Kidney (tissue), 14 donors: ENCODE measurements around the gene RBMS1. TPM values are rescaled to one million over a fixed set of nuclear protein-coding genes. Genes with fewer than 3 reads are reported as not detected.

Source experiments
- DNase-seq, 5 donors: peaks; one replicate each; pipeline ENCODE4 v3.0.0-alpha.2; 2013 to 2020
- FAIRE-seq: peaks from 2 replicates; lab custom pipeline; 2012; peaks lifted over from hg19 to GRCh38; lab: Jason Lieb, UNC
- H3K27ac ChIP-seq, 2 donors: one replicate each; pipeline ENCODE4 v1.7.0; 2013; ENCODE audit warnings: low read depth in 2 of 2, low read length in 2 of 2, inconsistent platforms in 1 of 2
- H3K27me3 ChIP-seq: one replicate; pipeline ENCODE4 v1.7.1; 2013; ENCODE audit warnings: low read length, inconsistent platforms; ENCODE audit not compliant: control insufficient read depth, insufficient read depth
- H3K36me3 ChIP-seq, 3 donors: one replicate each; pipeline versions ENCODE4 v1.7.0 to v1.7.1; 2013; ENCODE audit warnings: low read length in 3 of 3, control low read depth in 1 of 3, inconsistent platforms in 1 of 3; ENCODE audit not compliant: insufficient read depth in 3 of 3, control insufficient read depth in 2 of 3
- H3K4me1 ChIP-seq, 3 donors: one replicate each; pipeline versions ENCODE4 v1.7.0 to v1.7.1; 2013; ENCODE audit warnings: low read length in 3 of 3, inconsistent platforms in 1 of 3, low read depth in 1 of 3; ENCODE audit not compliant: control insufficient read depth in 2 of 3, insufficient read depth in 2 of 3
- H3K4me3 ChIP-seq, 3 donors: one replicate each; pipeline versions ENCODE4 v1.7.0 to v1.8.1; 2013; ENCODE audit warnings: low read length in 3 of 3, control low read depth in 1 of 3, inconsistent platforms in 1 of 3
- H3K9ac ChIP-seq, 3 donors: one replicate each; pipeline versions ENCODE4 v1.7.0 to v1.7.1; 2013; ENCODE audit warnings: low read length in 3 of 3, control low read depth in 1 of 3, inconsistent platforms in 1 of 3
- H3K9me3 ChIP-seq, 3 donors: one replicate each; pipeline versions ENCODE4 v1.7.0 to v1.7.1; 2013; ENCODE audit warnings: low read length in 3 of 3, control low read depth in 1 of 3, inconsistent platforms in 1 of 3; ENCODE audit not compliant: control insufficient read depth in 2 of 3, insufficient read depth in 1 of 3
- intact Hi-C: fragments of 100-400 bp; cut with DNase I; formaldehyde crosslinking; loops from one replicate; pipeline ENCODE4 v1.11.1; 2022
- polyA plus RNA-seq: library from polyadenylated mRNA; stranded (reverse); fragments of 350-450 nt; fragmentation: Illumina TruSeq; extraction: RNeasy Lipid Tissue Mini Kit (QIAGEN cat#74804); gene quantifications from one replicate; pipeline ENCODE4 v1.2.3, GENCODE V29; 2014; ENCODE audit warnings: low read depth, low replicate concordance; ENCODE audit not compliant: insufficient read depth
- total RNA-seq: library from RNA; stranded (reverse); fragmentation: NEBNext Ultra II Directional; extraction: Animal tissue kit (Norgen Biotek cat#: 25700); gene quantifications from one replicate; pipeline ENCODE4 v1.2.1, GENCODE V29; 2021
- TF ChIP-seq, protein P1 (sequence below): IDR thresholded peaks from 3 replicates; pipeline ENCODE4 v1.5.1; 2012; ENCODE audit warnings: mild to moderate bottlenecking, moderate library complexity, borderline replicate concordance; ENCODE audit not compliant: insufficient read depth; ENCODE audit errors: extremely low read depth
- donor health status: control.
- donor health status: control.
- donor health status: control.
- donor health status: control.
- donor health status: control.
- donor health status: DM: yes; HTN: yes; CAD: no.
- donor health status: Normal renal cell carcinoma (clear cell type).

RBMS1 gene
- total and polyA plus RNA-seq, 2 donors from 2014 or later, result 25.6 to 94.8 TPM

DNA sequence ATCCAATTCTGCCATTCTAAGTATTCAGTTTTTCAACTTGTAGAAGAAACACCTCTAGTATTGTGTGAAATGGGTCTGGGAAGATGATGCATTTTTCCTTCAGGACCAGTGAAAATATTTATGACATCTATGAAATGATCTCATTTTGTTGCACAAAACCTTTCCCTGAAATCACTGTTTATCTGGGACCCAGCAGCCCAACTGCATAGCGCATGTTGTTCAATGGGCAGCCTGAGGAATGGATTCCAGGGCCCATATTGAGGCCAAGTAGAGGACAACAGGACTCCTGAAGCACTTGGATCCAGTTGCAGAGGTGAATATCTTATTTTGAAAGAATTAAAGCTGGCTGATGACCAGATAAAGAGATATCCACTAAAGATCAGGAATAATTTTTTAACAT is 7.3 kb downstream of the RBMS1 start:
- peaks cover 0 to 11% (median 5%) of the 10 kb centered on the region in 3 donors for H3K4me1 ChIP-seq
- peak overlapping the region in 1 of 2 donors; percentile 37 for H3K27ac ChIP-seq

DNA sequence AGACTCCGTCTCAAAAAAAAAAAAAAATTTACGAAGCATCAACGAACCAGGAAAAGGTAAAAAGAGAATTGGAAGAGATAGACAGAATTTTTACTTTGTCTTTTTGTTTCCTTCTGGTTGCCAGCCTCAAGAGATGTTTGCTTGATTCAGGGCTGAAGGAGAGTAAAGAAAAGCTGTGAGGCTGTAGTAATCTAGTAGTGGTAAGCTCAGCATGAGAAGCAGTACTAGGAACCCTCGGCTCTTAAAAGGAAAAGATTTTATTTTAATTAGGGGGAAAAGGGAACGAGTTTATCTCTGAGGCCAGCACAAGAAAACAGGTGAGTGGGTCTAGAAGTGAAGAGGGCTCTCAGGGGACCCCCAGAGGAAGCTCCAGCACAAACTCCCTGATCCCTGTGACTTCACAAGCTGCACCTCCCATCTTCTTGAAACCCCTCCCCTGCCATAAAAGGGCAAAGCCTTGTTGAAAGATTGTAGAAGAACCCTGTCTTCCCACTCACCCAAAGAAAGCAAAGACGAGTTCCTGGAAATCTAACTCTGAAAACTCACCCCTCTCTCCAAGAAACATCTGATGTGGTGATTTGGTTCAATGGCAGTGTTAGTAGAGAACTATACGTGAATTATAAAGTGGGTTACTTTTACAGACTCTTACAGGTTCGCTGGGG is 8.6 kb downstream of the RBMS1 start:
- Histone ChIP-seq H3K9ac (no peak overlapping the region), H3K9me3 (no peaks in the 10 kb centered on the region), H3K4me3 (no peak overlapping the region), H3K27me3 (no peaks in the 10 kb centered on the region), H3K27ac (no peak overlapping the region), H3K36me3 (no peaks in the 10 kb centered on the region), H3K4me1 (peaks cover 0 to 11% (median 3%) of the 10 kb centered on the region in 3 donors)
- TF ChIP-seq, protein P1, sequence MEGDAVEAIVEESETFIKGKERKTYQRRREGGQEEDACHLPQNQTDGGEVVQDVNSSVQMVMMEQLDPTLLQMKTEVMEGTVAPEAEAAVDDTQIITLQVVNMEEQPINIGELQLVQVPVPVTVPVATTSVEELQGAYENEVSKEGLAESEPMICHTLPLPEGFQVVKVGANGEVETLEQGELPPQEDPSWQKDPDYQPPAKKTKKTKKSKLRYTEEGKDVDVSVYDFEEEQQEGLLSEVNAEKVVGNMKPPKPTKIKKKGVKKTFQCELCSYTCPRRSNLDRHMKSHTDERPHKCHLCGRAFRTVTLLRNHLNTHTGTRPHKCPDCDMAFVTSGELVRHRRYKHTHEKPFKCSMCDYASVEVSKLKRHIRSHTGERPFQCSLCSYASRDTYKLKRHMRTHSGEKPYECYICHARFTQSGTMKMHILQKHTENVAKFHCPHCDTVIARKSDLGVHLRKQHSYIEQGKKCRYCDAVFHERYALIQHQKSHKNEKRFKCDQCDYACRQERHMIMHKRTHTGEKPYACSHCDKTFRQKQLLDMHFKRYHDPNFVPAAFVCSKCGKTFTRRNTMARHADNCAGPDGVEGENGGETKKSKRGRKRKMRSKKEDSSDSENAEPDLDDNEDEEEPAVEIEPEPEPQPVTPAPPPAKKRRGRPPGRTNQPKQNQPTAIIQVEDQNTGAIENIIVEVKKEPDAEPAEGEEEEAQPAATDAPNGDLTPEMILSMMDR, result no peak
- DNase-seq (no peak), FAIRE-seq (no peak)
- intact Hi-C loops, result no loop called here

More for the DNA sequence above, 7.3 kb downstream of the RBMS1 start:
- H3K4me3 ChIP-seq, result no peak overlapping the region
- H3K9ac ChIP-seq, result no peak overlapping the region
- no peaks in the 10 kb centered on the region for H3K27me3 ChIP-seq
- no peaks in the 10 kb centered on the region for H3K36me3 ChIP-seq
- TF ChIP-seq, protein P1, result no peak
- intact Hi-C loops, result no loop called here
- DNase-seq (no peak), FAIRE-seq (no peak)
- no peaks in the 10 kb centered on the region for H3K9me3 ChIP-seq

DNA sequence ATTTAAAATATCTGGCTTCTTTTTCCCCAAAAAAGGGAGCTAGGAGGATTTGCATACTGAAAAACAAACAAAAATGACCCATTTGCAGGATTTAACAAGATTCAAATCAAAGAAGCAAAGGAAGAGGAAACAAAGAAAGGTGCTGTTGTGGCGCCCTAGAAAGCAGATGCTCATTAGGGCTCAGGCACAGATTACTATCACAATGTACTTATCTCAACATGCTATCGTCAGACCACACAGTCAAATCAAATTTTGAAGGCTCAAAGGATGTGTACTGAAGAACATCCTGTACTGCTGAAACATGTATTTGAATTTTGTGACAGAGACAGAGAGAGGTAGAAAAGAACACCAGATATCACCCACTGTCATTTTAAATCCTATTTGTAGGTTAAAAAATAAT is 10.9 kb downstream of the RBMS1 start:
- Histone ChIP-seq H3K4me3 (no peak overlapping the region), H3K27ac (no peak overlapping the region), H3K9ac (no peak overlapping the region), H3K4me1 (peaks cover 0 to 16% (median 7%) of the 10 kb centered on the region in 3 donors), H3K36me3 (no peaks in the 10 kb centered on the region), H3K27me3 (no peaks in the 10 kb centered on the region), H3K9me3 (no peaks in the 10 kb centered on the region)
- FAIRE-seq (no peak), DNase-seq (no peak)
- intact Hi-C loops, result no loop called here
- TF ChIP-seq, protein P1, result no peak

DNA sequence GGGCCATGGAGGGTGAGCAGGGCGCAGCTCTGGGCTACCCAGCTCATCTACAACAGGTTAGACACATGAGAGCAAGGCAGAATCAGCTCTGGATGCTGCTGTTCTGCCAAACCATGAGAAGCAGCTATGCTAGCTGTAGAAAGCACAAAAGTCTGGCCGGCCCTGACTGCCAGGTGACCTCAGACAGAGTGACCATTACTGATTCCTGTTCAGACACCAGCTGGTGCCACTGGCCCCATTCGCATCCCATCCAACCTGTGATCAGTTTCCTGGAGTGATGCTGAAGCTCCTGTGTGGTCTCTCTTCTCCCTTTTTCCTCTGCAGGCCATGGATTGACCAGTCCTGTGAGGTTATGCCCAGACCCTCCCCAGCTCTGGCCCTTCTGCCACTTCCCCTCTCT is 14.3 kb downstream of the RBMS1 start:
- no peak overlapping the region for H3K27ac ChIP-seq
- H3K4me3 ChIP-seq, result no peak overlapping the region
- FAIRE-seq (no peak), DNase-seq (no peak)
- H3K4me1 ChIP-seq, result peaks cover 0 to 16% (median 12%) of the 10 kb centered on the region in 3 donors
- intact Hi-C loops, result no loop called here
- no peak overlapping the region for H3K9ac ChIP-seq
- TF ChIP-seq, protein P1, result no peak
- H3K36me3 ChIP-seq, result no peaks in the 10 kb centered on the region
- H3K9me3 ChIP-seq, result no peaks in the 10 kb centered on the region
- H3K27me3 ChIP-seq, result no peaks in the 10 kb centered on the region
